ENCODE measurements around the gene DNAJC10.
"Not testable (repeated sequence)": the region's sequence is repeated elsewhere in the genome, so short reads cannot be mapped to it uniquely, and the experiment has no call there.

Gene DNAJC10

DNA sequence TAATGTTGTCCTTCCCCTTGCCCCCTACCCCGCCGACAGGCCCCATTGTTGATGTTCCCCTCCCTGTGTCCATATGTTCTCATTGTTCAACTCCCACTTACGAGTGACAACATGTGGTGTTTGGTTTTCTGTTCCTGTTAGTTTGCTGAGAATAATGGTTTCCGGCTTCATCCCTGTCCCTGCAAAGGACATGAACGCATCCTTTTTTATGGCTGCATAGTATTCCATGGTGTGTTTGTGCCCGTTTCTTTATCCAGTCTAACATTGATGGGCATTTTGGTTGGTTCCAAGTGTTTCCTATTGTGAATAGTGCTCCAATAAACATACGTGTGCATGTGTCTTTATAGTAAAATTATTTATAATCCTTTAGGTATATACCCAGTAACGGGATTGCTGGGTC, 65.0 kb downstream of the DNAJC10 start:
- not testable (repeated sequence) for H3K4me3 ChIP-seq, H3K27ac ChIP-seq

GRCh38 chr2:182782686-182783085, 66.6 kb downstream of the DNAJC10 start:
- not testable (repeated sequence) for H3K4me3 ChIP-seq, H3K27ac ChIP-seq

DNA sequence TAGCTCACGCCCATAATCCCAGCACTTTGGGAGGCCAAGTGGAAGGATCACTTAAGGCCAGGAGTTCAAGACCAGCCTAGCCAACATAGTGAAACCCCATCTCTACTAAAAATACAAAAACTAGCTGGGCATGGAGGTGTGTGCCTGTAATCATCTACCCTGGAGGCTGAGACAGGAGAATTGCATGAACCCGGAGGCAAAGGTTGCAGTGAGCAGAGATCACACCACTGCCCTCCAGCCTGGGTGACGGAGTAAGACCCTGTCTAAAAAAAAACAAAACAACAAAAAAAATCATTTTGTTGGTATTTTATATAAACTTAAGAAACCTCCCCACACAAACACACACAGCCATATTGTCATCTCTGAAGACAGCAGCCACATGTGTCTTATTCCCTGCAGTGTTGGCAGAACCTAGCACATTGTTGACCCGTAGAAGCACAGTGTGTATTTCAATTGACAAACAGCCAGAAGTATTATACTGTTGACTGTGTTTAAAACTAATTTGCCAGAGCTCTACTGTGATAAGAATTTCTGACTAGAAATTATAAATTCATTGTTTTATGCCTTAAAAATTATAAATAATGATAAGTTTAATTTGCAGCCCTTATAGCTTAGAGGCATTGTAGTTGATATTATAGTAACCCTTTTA, 68.1 kb downstream of the DNAJC10 start:
- Histone ChIP-seq H3K27ac (no peak overlapping the region), H3K4me3 (no peak overlapping the region)

- H3K4me3 ChIP-seq, result no peak overlapping the region
- no peak overlapping the region for H3K27ac ChIP-seq
Measured at GRCh38 chr2:182784777-182785176, 68.7 kb downstream of the DNAJC10 start.

DNA sequence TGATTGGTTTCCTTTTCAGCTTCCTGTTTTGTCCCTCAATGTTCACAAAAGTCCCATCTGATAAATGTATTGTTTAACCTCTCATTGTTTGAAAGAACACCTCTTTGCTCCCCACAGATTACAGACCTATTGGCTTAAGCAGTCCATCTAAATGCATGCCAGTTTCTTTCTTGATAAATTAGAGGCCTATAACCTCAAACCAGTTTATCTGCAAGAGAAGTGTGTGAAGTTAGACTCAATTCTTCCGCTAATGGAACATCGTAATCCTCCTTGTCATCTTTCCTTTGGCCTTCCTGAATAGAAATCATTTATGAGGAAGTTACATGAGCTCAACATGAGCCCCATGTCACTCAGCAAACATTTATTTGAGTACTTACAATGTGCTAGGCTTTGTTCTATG, 76.4 kb downstream of the DNAJC10 start:
- Histone ChIP-seq H3K27ac (no peak overlapping the region), H3K4me3 (no peak overlapping the region)

- Histone ChIP-seq H3K27ac (no peak overlapping the region), H3K4me3 (no peak overlapping the region)
Measured at GRCh38 chr2:182798736-182799135, 82.7 kb downstream of the DNAJC10 start.

DNA sequence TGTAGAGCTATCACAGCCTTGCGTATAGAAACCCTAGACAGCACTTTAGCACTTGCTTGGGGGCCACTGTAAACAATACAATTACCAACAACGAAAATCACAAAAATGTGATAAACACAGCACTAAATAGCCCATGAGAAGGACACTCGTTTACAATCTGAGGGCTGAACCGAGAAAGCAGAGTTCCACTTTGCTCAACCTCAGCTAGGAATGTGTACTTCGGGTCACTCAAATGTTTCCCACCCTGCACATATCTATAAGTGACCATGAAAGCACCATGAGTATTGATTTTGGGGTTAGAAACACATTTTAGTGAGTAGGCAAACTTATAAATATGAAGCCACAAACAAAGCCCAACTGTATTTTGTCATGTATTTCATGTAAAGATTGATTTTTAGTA, 88.1 kb downstream of the DNAJC10 start:
- Histone ChIP-seq H3K4me3 (no peak overlapping the region), H3K27ac (no peak overlapping the region)

- Histone ChIP-seq H3K4me3 (no peak overlapping the region), H3K27ac (no peak overlapping the region)
Measured at GRCh38 chr2:182807319-182807718, 91.3 kb downstream of the DNAJC10 start.

GRCh38 chr2:182810087-182810486, 94.0 kb downstream of the DNAJC10 start:
- Histone ChIP-seq H3K4me3 (no peak overlapping the region), H3K27ac (no peak overlapping the region)

- Histone ChIP-seq H3K4me3 (no peak overlapping the region), H3K27ac (no peak overlapping the region)
Measured at GRCh38 chr2:182814380-182814779, 98.3 kb downstream of the DNAJC10 start.

GRCh38 chr2:182814804-182815203, 98.7 kb downstream of the DNAJC10 start:
- no peak overlapping the region for H3K27ac ChIP-seq
- H3K4me3 ChIP-seq, result no peak overlapping the region

DNA sequence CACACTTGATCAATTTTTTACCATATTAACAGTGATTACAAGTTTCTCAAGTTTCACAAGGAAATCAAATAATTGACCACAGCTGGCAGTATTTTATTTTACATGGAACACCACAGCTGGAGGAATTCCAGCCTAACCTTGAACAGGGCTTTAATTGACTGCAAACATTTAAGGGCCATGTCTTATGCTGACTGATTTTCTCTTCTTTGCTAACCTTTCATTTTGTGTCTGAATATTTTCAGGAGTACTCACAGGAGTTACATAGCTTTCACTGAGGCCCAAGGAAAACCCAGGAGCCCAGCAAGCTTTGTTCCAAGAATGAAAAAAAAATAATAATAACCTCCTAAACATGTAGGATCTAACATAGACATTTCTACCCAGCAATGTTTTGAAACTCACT, 100.8 kb downstream of the DNAJC10 start:
- Histone ChIP-seq H3K27ac (no peak overlapping the region), H3K4me3 (no peak overlapping the region)

DNA sequence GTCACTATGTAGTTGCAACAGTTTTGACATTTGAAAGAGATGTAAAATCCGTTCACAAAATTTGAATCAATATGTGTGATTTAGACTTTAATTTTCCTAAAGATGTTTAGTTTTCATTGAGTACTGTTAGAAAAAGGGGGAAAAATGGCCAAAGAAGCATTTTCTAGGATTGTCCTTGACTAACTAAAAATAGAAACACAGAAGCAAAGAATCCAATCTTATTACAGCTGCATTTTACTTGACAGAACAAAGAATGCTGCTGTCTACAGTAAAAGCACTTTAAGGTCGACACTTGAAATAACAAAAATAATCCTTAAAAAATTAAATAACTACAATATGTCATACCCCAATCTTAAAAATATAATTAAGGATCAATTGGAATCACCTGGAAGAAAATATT, 101.5 kb downstream of the DNAJC10 start:
- no peak overlapping the region for H3K4me3 ChIP-seq
- no peak overlapping the region for H3K27ac ChIP-seq

GRCh38 chr2:182818501-182818900, 102.4 kb downstream of the DNAJC10 start:
- Histone ChIP-seq H3K4me3 (no peak overlapping the region), H3K27ac (no peak overlapping the region)

GRCh38 chr2:182818925-182819324, 102.9 kb downstream of the DNAJC10 start:
- no peak overlapping the region for H3K27ac ChIP-seq
- H3K4me3 ChIP-seq, result no peak overlapping the region

DNA sequence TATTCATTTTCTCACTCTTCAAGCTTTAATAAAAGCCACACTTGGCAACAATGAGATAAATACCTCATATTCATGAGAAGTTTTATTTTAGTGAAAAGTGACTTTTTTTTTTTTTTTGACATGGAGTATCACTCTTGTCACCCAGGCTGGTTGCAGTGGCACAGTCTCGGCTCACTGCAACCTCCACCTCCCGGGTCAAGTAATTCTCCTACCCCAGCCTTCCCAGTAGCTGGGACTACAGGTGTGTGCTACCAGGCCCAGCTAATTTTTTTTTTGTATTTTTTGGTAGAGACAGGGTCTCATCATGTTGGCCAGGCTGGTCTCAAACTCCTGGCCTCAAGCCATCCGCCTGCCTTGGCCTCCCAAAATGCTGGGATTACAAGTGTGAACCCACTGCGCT, 103.4 kb downstream of the DNAJC10 start:
- no peak overlapping the region for H3K27ac ChIP-seq
- no peak overlapping the region for H3K4me3 ChIP-seq

DNA sequence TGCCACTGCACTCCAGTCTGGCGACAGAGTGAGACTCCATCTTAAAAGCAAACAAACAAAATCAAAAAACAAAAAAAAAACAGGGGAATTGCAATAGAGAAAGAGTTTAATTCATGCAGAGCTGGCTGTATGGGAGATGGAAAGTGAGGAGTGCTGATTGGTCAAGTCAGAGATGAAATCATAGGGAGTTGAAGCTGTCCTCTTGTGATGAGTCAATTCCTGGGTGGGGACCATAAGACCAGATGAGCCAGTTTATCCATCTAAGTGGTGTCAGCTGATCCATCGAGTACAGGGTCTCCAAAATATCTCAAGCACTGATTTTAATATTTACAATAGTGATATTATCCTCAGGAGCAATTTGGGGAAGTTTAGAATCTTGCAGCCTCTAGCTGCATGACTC, 105.1 kb downstream of the DNAJC10 start:
- H3K4me3 ChIP-seq, result no peak overlapping the region

GRCh38 chr2:182822733-182823132, 106.7 kb downstream of the DNAJC10 start:
- Histone ChIP-seq H3K4me3 (no peak overlapping the region), H3K27ac (no peak overlapping the region)

More for the DNA sequence above, 105.1 kb downstream of the DNAJC10 start:
- H3K27ac ChIP-seq, result no peak overlapping the region

- H3K4me3 ChIP-seq, result no peak overlapping the region
- H3K27ac ChIP-seq, result no peak overlapping the region
Measured at GRCh38 chr2:182824056-182824766, 108.2 kb downstream of the DNAJC10 start.

- Histone ChIP-seq H3K27ac (no peak overlapping the region), H3K4me3 (no peak overlapping the region)
Measured at GRCh38 chr2:182824767-182825158, 108.7 kb downstream of the DNAJC10 start.

GRCh38 chr2:182826064-182826463, 110.0 kb downstream of the DNAJC10 start:
- no peak overlapping the region for H3K27ac ChIP-seq
- H3K4me3 ChIP-seq, result no peak overlapping the region

GRCh38 chr2:182826496-182826895, 110.4 kb downstream of the DNAJC10 start:
- Histone ChIP-seq H3K4me3 (no peak overlapping the region), H3K27ac (no peak overlapping the region)
